ENCODE results near the gene CHIC2. TPM values are rescaled to one million over a fixed set of nuclear protein-coding genes. Genes with fewer than 3 reads are reported as not detected.
A peak's percentile ranks its signal among the peaks of the same experiment; 100 is the strongest.

CHIC2 gene
- total RNA-seq, 6 experiments from 2014 or later: 23.5 to 30.2 (median 27.5) TPM

DNA sequence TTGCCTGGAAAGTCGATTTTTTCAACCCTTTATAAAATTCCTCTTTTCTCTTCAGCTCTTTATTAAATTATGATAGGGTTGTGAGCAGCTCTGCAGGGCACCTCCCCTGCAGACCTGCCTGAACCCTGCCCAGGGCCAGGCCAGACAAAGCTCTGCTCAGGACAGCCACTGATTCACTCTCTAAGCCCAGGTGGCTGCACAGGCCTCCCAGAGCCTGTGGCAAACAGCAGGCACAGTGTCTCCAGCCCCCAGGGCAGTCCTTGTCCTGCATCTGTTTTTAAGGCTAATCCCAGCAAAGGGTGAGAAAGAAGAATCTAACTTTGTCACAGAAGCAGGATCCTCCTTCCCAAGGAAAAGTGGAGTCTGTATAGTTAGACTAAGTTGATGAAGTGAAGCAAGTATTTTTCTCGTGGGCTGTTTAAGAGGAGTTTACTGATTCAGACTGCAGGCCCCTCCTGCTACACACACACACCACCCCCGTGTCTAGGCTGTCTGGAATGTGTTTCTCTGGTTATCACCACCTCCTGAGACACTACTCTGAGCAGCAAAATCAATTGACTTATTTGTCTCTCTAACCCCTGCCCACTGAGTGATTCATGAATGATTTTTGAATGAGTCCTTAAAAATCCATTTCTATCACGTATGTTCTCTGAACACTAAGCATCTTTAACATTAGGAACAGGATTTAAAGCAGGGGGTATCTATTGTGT, 101.7 kb downstream of the CHIC2 start:
- Mint-ChIP-seq H3K36me3 (ENCODE audit: low read depth) (no peaks in the 10 kb centered on the region), H3K4me3 (peak overlapping the region; percentile 50), H3K4me1 (ENCODE audit: low read depth) (peaks cover 33% of the 10 kb centered on the region), H3K9me3 (no peaks in the 10 kb centered on the region), H3K27ac (peak overlapping the region; percentile 64), H3K27me3 (ENCODE audit: insufficient read depth) (no peaks in the 10 kb centered on the region; the same call in 1 of the 2 replicates)
- DNase-seq: peak; percentile 60
- TF ChIP-seq, protein P1, sequence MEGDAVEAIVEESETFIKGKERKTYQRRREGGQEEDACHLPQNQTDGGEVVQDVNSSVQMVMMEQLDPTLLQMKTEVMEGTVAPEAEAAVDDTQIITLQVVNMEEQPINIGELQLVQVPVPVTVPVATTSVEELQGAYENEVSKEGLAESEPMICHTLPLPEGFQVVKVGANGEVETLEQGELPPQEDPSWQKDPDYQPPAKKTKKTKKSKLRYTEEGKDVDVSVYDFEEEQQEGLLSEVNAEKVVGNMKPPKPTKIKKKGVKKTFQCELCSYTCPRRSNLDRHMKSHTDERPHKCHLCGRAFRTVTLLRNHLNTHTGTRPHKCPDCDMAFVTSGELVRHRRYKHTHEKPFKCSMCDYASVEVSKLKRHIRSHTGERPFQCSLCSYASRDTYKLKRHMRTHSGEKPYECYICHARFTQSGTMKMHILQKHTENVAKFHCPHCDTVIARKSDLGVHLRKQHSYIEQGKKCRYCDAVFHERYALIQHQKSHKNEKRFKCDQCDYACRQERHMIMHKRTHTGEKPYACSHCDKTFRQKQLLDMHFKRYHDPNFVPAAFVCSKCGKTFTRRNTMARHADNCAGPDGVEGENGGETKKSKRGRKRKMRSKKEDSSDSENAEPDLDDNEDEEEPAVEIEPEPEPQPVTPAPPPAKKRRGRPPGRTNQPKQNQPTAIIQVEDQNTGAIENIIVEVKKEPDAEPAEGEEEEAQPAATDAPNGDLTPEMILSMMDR (IDR thresholded peaks at IDR 0.05): no peak

GRCh38 chr4:53961351-53961750, 103.1 kb downstream of the CHIC2 start:
- Mint-ChIP-seq H3K27ac (no peak overlapping the region), H3K4me3 (no peak overlapping the region), H3K27me3 (ENCODE audit: insufficient read depth) (no peaks in the 10 kb centered on the region), H3K9me3 (no peaks in the 10 kb centered on the region), H3K36me3 (ENCODE audit: low read depth) (no peaks in the 10 kb centered on the region), H3K4me1 (ENCODE audit: low read depth) (peaks cover 37% of the 10 kb centered on the region)
- peak; percentile 25 for DNase-seq
- TF ChIP-seq, protein P1 (IDR thresholded peaks at IDR 0.05): no peak

DNA sequence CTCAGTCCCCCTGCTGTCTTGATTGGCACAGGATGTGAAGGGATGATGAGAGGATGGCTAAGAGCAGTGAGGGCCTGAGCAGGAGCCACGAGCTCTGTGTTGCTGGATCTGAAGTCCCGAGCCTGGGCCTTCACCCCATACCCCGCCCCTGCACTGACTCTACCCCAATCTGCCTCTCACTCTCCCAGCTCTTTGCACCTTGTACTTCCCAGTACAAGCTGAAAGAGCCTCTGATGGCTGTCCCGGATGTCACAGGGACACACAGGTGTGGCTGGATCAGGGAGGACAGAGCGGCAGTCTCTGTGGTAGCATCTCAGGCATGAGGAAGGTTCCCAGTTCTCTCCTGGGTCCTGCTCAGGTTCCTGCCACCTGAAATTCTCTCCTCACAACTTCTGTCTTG, 103.6 kb downstream of the CHIC2 start:
- H3K4me3 Mint-ChIP-seq: no peak overlapping the region
- peaks cover 42% of the 10 kb centered on the region for H3K4me1 Mint-ChIP-seq (ENCODE audit: low read depth)
- H3K27ac Mint-ChIP-seq: no peak overlapping the region
- H3K36me3 Mint-ChIP-seq (ENCODE audit: low read depth): no peaks in the 10 kb centered on the region
- no peak for DNase-seq
- no peaks in the 10 kb centered on the region for H3K9me3 Mint-ChIP-seq
- no peaks in the 10 kb centered on the region; the same call in 1 of the 2 replicates for H3K27me3 Mint-ChIP-seq (ENCODE audit: insufficient read depth)
- TF ChIP-seq, protein P1 (IDR thresholded peaks at IDR 0.05): no peak

Other genes with a start within 250 kb of the CHIC2 start
- not detected for gene GSX2, start 35.6 kb upstream of the CHIC2 start, total RNA-seq (2021; fragmentation: NEBNext Ultra II Directional; extraction: Animal tissue kit (Norgen Biotek cat#: 25700))
- gene PDGFRA, start 164.7 kb upstream of the CHIC2 start, total RNA-seq (2021; fragmentation: NEBNext Ultra II Directional; extraction: Animal tissue kit (Norgen Biotek cat#: 25700)): 10 to 100 TPM; 28.9 to 94.2 (median 88.3) TPM